ENCODE results near the gene PIANP. TPM values are rescaled to one million over a fixed set of nuclear protein-coding genes. Genes with fewer than 3 reads are reported as not detected.
A peak's percentile ranks its signal among the peaks of the same experiment; 100 is the strongest.
"Not testable (repeated sequence)": the region's sequence is repeated elsewhere in the genome, so short reads cannot be mapped to it uniquely, and the experiment has no call there.

PIANP gene
- total RNA-seq, 3 donors from 2014 or later, result 0.20 to 0.57 (median 0.40) TPM

GRCh38 chr12:6723607-6724408 is 23.2 kb upstream of the PIANP start, which contains the start of gene COPS7A:
Gene COPS7A (plus strand): TSS chr12:6724046. CDS start chr12:6724657, 611 bp downstream.
- H3K4me1 Mint-ChIP-seq (ENCODE audit: low read depth), result peaks cover 23% of the 10 kb centered on the region
- peak; percentile 97 for ATAC-seq
- peaks cover 10% of the 10 kb centered on the region for H3K36me3 Mint-ChIP-seq (ENCODE audit: insufficient read depth)
- peaks cover 4% of the 10 kb centered on the region for H3K9me3 Mint-ChIP-seq
- no peaks in the 10 kb centered on the region for H3K27me3 Mint-ChIP-seq (ENCODE audit: low read depth)
- peak; percentile 84 for DNase-seq
- peak within 1 kb of the TSS; percentile 86 for H3K4me3 Mint-ChIP-seq

- H3K27me3 Mint-ChIP-seq (ENCODE audit: low read depth), result no peaks in the 10 kb centered on the region
- peaks cover 23% of the 10 kb centered on the region for H3K4me1 Mint-ChIP-seq (ENCODE audit: low read depth)
- ATAC-seq (no peak), DNase-seq (no peak)
- H3K9me3 Mint-ChIP-seq, result peaks cover 4% of the 10 kb centered on the region
- no peak overlapping the region for H3K4me3 Mint-ChIP-seq
- peaks cover 4% of the 10 kb centered on the region for H3K36me3 Mint-ChIP-seq (ENCODE audit: insufficient read depth)
Measured at GRCh38 chr12:6722863-6723262, 22.2 kb upstream of the PIANP start.

- ATAC-seq (no peak), DNase-seq (no peak)
- H3K4me3 Mint-ChIP-seq, result no peak overlapping the region
- H3K36me3 Mint-ChIP-seq (ENCODE audit: insufficient read depth), result no peaks in the 10 kb centered on the region
- peaks cover 9% of the 10 kb centered on the region for H3K27me3 Mint-ChIP-seq (ENCODE audit: low read depth)
- no peaks in the 10 kb centered on the region for H3K9me3 Mint-ChIP-seq
- no peaks in the 10 kb centered on the region for H3K4me1 Mint-ChIP-seq (ENCODE audit: low read depth)
Measured at GRCh38 chr12:6716874-6717437, 16.3 kb upstream of the PIANP start.

- H3K9me3 Mint-ChIP-seq; H3K36me3 Mint-ChIP-seq (ENCODE audit: insufficient read depth); ATAC-seq; DNase-seq; H3K27me3 Mint-ChIP-seq (ENCODE audit: low read depth); H3K4me1 Mint-ChIP-seq (ENCODE audit: low read depth); H3K4me3 Mint-ChIP-seq: not testable (repeated sequence)
Measured at GRCh38 chr12:6716031-6716873, 15.6 kb upstream of the PIANP start.

DNA sequence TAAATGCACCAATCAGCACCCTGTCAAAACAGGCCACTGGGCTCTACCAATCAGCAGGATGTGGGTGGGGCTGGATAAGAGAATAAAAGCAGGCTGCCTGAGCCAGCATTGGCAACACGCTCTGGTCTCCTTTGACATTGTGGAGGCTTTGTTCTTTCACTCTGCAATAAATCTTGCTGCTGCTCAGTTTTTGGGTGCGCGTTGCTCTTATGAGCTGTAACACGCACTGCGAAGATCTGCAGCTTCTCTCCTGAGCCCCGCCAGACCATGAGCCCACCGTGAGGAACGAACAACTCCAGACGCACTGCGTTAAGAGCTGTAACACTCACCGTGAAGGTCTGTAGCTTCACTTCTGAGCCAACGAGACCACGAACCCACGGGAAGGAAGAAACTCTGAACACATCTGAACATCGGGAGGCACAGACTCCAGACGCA is 8.4 kb upstream of the PIANP start:
- peaks cover 5% of the 10 kb centered on the region for H3K4me1 Mint-ChIP-seq (ENCODE audit: low read depth)
- no peaks in the 10 kb centered on the region for H3K36me3 Mint-ChIP-seq (ENCODE audit: insufficient read depth)
- ATAC-seq, result peak; percentile 37 to 46
- H3K27me3 Mint-ChIP-seq (ENCODE audit: low read depth), result peaks cover 28% of the 10 kb centered on the region
- H3K4me3 Mint-ChIP-seq, result peak overlapping the region; percentile 47
- no peak for DNase-seq
- H3K9me3 Mint-ChIP-seq, result no peaks in the 10 kb centered on the region

GRCh38 chr12:6708351-6708750 is 7.7 kb upstream of the PIANP start:
- ATAC-seq; H3K36me3 Mint-ChIP-seq (ENCODE audit: insufficient read depth); DNase-seq; H3K9me3 Mint-ChIP-seq; H3K4me1 Mint-ChIP-seq (ENCODE audit: low read depth); H3K4me3 Mint-ChIP-seq: not testable (repeated sequence)
- peaks cover 34% of the 10 kb centered on the region for H3K27me3 Mint-ChIP-seq (ENCODE audit: low read depth)

- no peak for DNase-seq
- no peak for ATAC-seq
- no peaks in the 10 kb centered on the region for H3K36me3 Mint-ChIP-seq (ENCODE audit: insufficient read depth)
- H3K4me3 Mint-ChIP-seq, result no peak overlapping the region
- peaks cover 15% of the 10 kb centered on the region for H3K4me1 Mint-ChIP-seq (ENCODE audit: low read depth)
- H3K27me3 Mint-ChIP-seq (ENCODE audit: low read depth), result peaks cover 59% of the 10 kb centered on the region
- H3K9me3 Mint-ChIP-seq, result no peaks in the 10 kb centered on the region
Measured at GRCh38 chr12:6703631-6704030, 3.0 kb upstream of the PIANP start.

GRCh38 chr12:6701078-6701768 is 608 bp upstream of the PIANP start:
- Mint-ChIP-seq H3K27me3 (ENCODE audit: low read depth) (peaks cover 59% of the 10 kb centered on the region), H3K4me3 (peak overlapping the region; percentile 78), H3K36me3 (ENCODE audit: insufficient read depth) (no peaks in the 10 kb centered on the region), H3K9me3 (no peaks in the 10 kb centered on the region), H3K4me1 (ENCODE audit: low read depth) (peaks cover 19% of the 10 kb centered on the region)
- no peak for ATAC-seq
- no peak for DNase-seq

- Mint-ChIP-seq H3K36me3 (ENCODE audit: insufficient read depth) (no peaks in the 10 kb centered on the region), H3K9me3 (no peaks in the 10 kb centered on the region), H3K4me1 (ENCODE audit: low read depth) (peaks cover 19% of the 10 kb centered on the region), H3K4me3 (peak overlapping the region; percentile 60), H3K27me3 (ENCODE audit: low read depth) (peaks cover 54% of the 10 kb centered on the region)
- ATAC-seq, result peak; percentile 55 to 67
- DNase-seq, result no peak
Measured at GRCh38 chr12:6699989-6700645, 498 bp downstream of the PIANP start.

- Mint-ChIP-seq H3K4me3 (peak overlapping the region; percentile 60), H3K4me1 (ENCODE audit: low read depth) (peaks cover 19% of the 10 kb centered on the region), H3K9me3 (no peaks in the 10 kb centered on the region), H3K27me3 (ENCODE audit: low read depth) (peaks cover 50% of the 10 kb centered on the region), H3K36me3 (ENCODE audit: insufficient read depth) (no peaks in the 10 kb centered on the region)
- ATAC-seq (no peak), DNase-seq (no peak)
Measured at GRCh38 chr12:6699259-6699988, 1.2 kb downstream of the PIANP start.

GRCh38 chr12:6698352-6699046 is 2.1 kb downstream of the PIANP start:
- ATAC-seq (no peak), DNase-seq (no peak)
- Mint-ChIP-seq H3K9me3 (no peaks in the 10 kb centered on the region), H3K4me1 (ENCODE audit: low read depth) (peaks cover 17% of the 10 kb centered on the region), H3K36me3 (ENCODE audit: insufficient read depth) (no peaks in the 10 kb centered on the region), H3K4me3 (peak overlapping the region; percentile 60), H3K27me3 (ENCODE audit: low read depth) (peaks cover 42% of the 10 kb centered on the region)

DNA sequence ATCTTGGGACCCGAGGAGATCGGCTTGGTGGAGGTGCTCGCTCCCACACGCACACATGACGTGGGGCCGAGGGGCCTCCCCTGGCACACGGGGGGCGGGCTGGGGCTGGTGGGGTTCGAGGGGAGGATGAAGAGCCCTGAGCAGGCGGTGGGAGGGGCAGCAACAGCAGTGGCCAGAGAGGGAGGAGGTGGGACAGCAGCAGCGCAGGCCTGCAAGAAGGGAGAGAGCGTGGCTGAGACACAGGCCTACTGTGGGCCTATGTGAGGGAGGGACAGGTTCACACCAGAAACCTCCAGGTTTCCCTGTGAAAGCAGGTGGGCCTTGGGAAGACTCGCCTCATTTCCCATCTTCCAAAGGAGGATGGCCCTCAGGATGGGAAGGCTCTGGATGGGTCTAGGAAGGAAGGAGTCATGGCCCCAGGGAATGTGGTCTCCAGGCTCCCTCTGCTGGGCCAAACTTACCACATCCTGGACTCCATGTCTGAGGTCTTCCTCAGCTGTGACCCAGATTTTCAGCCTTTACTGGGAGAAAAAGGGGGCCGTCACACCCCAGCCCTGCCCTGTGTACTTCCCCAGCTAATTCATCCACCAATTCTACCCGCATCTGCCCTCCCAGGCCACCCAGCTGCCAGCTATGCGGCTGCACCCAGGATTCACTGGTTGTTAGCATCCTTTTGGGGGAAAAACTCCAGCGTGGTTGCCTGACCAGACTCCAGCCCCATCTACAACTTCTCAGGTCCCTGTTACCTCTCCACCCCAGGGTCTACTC is 2.8 kb downstream of the PIANP start:
- Mint-ChIP-seq H3K4me1 (ENCODE audit: low read depth) (peaks cover 17% of the 10 kb centered on the region), H3K4me3 (no peak overlapping the region), H3K27me3 (ENCODE audit: low read depth) (peaks cover 34% of the 10 kb centered on the region), H3K9me3 (no peaks in the 10 kb centered on the region), H3K36me3 (ENCODE audit: insufficient read depth) (no peaks in the 10 kb centered on the region)
- no peak for DNase-seq
- ATAC-seq, result no peak

Data from activated T-cell treated with anti-CD3 and anti-CD28 coated beads, Interleukin-2, amount 50 U/mL, for 4 hours (primary cell).